Left ventricle myocardium inferior (tissue), 1 donor: ENCODE data around the gene VEGFA. TPM values are rescaled to one million over a fixed set of nuclear protein-coding genes. Genes with fewer than 3 reads are reported as not detected.
A peak's percentile ranks its signal among the peaks of the same experiment; 100 is the strongest.

ENCODE experiments used
- DNase-seq: peaks from one replicate; pipeline ENCODE4 v3.0.0-alpha.2; 2020
- H3K27ac ChIP-seq: fragments of 200-600 bp; replicated peaks from 2 replicates; pipeline ENCODE4 v1.8.0; 2021
- H3K27me3 ChIP-seq: fragments of 200-600 bp; 2 replicates; pipeline ENCODE4 v1.8.0; 2021; ENCODE audit warnings: low read depth
- H3K36me3 ChIP-seq: fragments of 200-600 bp; 2 replicates; pipeline ENCODE4 v1.8.0; 2021
- H3K4me1 ChIP-seq: fragments of 200-600 bp; 2 replicates; pipeline ENCODE4 v1.8.0; 2021
- H3K4me3 ChIP-seq: fragments of 200-600 bp; 2 replicates; pipeline ENCODE4 v1.8.0; 2021; ENCODE audit warnings: mild to moderate bottlenecking, moderate library complexity
- H3K9me3 ChIP-seq: fragments of 200-600 bp; replicated peaks from 2 replicates; pipeline ENCODE4 v1.8.0; 2021
- CTCF ChIP-seq: fragments of 200-600 bp; IDR thresholded peaks from 2 replicates; pipeline ENCODE4 v1.8.0; 2021; ENCODE audit warnings: antibody characterized with exemption, mild to moderate bottlenecking, borderline replicate concordance
- intact Hi-C: fragments of 100-400 bp; cut with micrococcal nuclease; formaldehyde crosslinking; loops from one replicate; pipeline ENCODE4 v1.11.0; 2022
- total RNA-seq: library from RNA; stranded (reverse); fragmentation: NEBNext Ultra II Directional; extraction: Animal tissue kit (Norgen Biotek cat#: 25700); gene quantifications from one replicate; pipeline ENCODE4 v1.2.1, GENCODE V29; 2021
- donor health status: DM: no; HTN: yes; CAD: no; lungs with severe emphysema.

VEGFA gene
- total RNA-seq, 1 donor from 2014 or later: 359 TPM

- TF ChIP-seq CTCF: no peak
- no peak for DNase-seq
- H3K4me1 ChIP-seq: peaks cover 100% of the 10 kb centered on the region
- H3K36me3 ChIP-seq: peaks cover 64% of the 10 kb centered on the region
- intact Hi-C loops: no loop called here
- H3K27ac ChIP-seq: peak overlapping the region; percentile 98
- H3K4me3 ChIP-seq: peak overlapping the region; percentile 95
- no peaks in the 10 kb centered on the region for H3K27me3 ChIP-seq
- H3K9me3 ChIP-seq: no peaks in the 10 kb centered on the region
Measured at GRCh38 chr6:43776115-43776798, 6.2 kb downstream of the VEGFA start.

- Histone ChIP-seq H3K9me3 (no peaks in the 10 kb centered on the region), H3K4me1 (peaks cover 100% of the 10 kb centered on the region), H3K4me3 (peak overlapping the region; percentile 95), H3K27ac (peak overlapping the region; percentile 98), H3K27me3 (no peaks in the 10 kb centered on the region), H3K36me3 (peaks cover 72% of the 10 kb centered on the region)
- DNase-seq: no peak
- intact Hi-C loops: no loop called here
- no peak for TF ChIP-seq CTCF
Measured at GRCh38 chr6:43776799-43777776, 7.1 kb downstream of the VEGFA start.

GRCh38 chr6:43778131-43778855, 8.3 kb downstream of the VEGFA start:
- peaks cover 100% of the 10 kb centered on the region for H3K4me1 ChIP-seq
- peak overlapping the region; percentile 98 for H3K27ac ChIP-seq
- no peak overlapping the region for H3K4me3 ChIP-seq
- no peaks in the 10 kb centered on the region for H3K27me3 ChIP-seq
- H3K36me3 ChIP-seq: peaks cover 84% of the 10 kb centered on the region
- no peaks in the 10 kb centered on the region for H3K9me3 ChIP-seq
- no peak for DNase-seq
- TF ChIP-seq CTCF: no peak
- intact Hi-C loops: no loop called here

GRCh38 chr6:43778976-43779851, 9.2 kb downstream of the VEGFA start:
- H3K4me1 ChIP-seq: peaks cover 99% of the 10 kb centered on the region

More at GRCh38 chr6:43778976-43779851, 9.2 kb downstream of the VEGFA start:
- peak overlapping the region; percentile 9 for H3K4me3 ChIP-seq
- H3K36me3 ChIP-seq: peaks cover 93% of the 10 kb centered on the region
- H3K27ac ChIP-seq: peak overlapping the region; percentile 98
- intact Hi-C loops: no loop called here
- TF ChIP-seq CTCF: no peak
- DNase-seq: no peak
- H3K27me3 ChIP-seq: no peaks in the 10 kb centered on the region
- H3K9me3 ChIP-seq: no peaks in the 10 kb centered on the region
